ENCODE results near the gene DNMT1.
"Not testable (repeated sequence)": the region's sequence is repeated elsewhere in the genome, so short reads cannot be mapped to it uniquely, and the experiment has no call there.

The DNMT1 gene

GRCh38 chr19:10194500-10195198 lies at the start of gene DNMT1:
Gene DNMT1 (minus strand): TSS chr19:10194953. CDS start chr19:10194899, 54 bp downstream.
- peak; percentile 95 for DNase-seq

GRCh38 chr19:10243606-10244005 lies 48.9 kb upstream of the DNMT1 start:
- DNase-seq, result no peak

GRCh38 chr19:10241826-10242449 lies 47.2 kb upstream of the DNMT1 start:
- not testable (repeated sequence) for DNase-seq

- no peak for DNase-seq
Measured at GRCh38 chr19:10238172-10238783, 43.5 kb upstream of the DNMT1 start.

- no peak for DNase-seq
Measured at GRCh38 chr19:10237702-10238101, 42.9 kb upstream of the DNMT1 start.

GRCh38 chr19:10235409-10235808 lies 40.7 kb upstream of the DNMT1 start:
- DNase-seq, result not testable (repeated sequence)

- no peak for DNase-seq
Measured at GRCh38 chr19:10235003-10235402, 40.2 kb upstream of the DNMT1 start.

GRCh38 chr19:10233946-10234345 lies 39.2 kb upstream of the DNMT1 start:
- DNase-seq, result no peak

- DNase-seq, result no peak
Measured at GRCh38 chr19:10231612-10232228, 37.0 kb upstream of the DNMT1 start.

- peak; percentile 82 for DNase-seq
Measured at GRCh38 chr19:10230861-10231611, 36.3 kb upstream of the DNMT1 start, which contains the start of gene S1PR2. Gene S1PR2 (minus strand): TSS chr19:10231331. CDS start chr19:10224905, 6,426 bp downstream.

- DNase-seq, result peak; percentile 71
Measured at GRCh38 chr19:10230173-10230860, 35.6 kb upstream of the DNMT1 start.

GRCh38 chr19:10228920-10229319 lies 34.2 kb upstream of the DNMT1 start:
- DNase-seq, result peak; percentile 30

GRCh38 chr19:10228393-10228792 lies 33.6 kb upstream of the DNMT1 start:
- no peak for DNase-seq

- DNase-seq, result no peak
Measured at GRCh38 chr19:10227026-10227971, 32.5 kb upstream of the DNMT1 start.

- no peak for DNase-seq
Measured at GRCh38 chr19:10226376-10227025, 31.7 kb upstream of the DNMT1 start.

- no peak for DNase-seq
Measured at GRCh38 chr19:10226021-10226375, 31.2 kb upstream of the DNMT1 start.

- no peak for DNase-seq
Measured at GRCh38 chr19:10224337-10224736, 29.6 kb upstream of the DNMT1 start.

- DNase-seq, result no peak
Measured at GRCh38 chr19:10223488-10224213, 28.9 kb upstream of the DNMT1 start.

- DNase-seq, result no peak
Measured at GRCh38 chr19:10222201-10222890, 27.6 kb upstream of the DNMT1 start.

Measured in activated CD4-positive, alpha-beta T cell treated with anti-CD3 and anti-CD28 coated beads, Interleukin-2, amount 50 U/mL, for 1 hour (primary cell).